ENCODE measurements around the gene IRX6. TPM values are rescaled to one million over a fixed set of nuclear protein-coding genes. Genes with fewer than 3 reads are reported as not detected.

IRX6 gene
- total RNA-seq, result 0.36 TPM

GRCh38 chr16:55323637-55324271 is at the start of gene IRX6:
IRX6 (plus strand) TSS chr16:55324203; CDS start chr16:55325092, 889 bp downstream.
- intact Hi-C loops (cut with DNase I), result no loop called here
- peak; percentile 64 for ATAC-seq
- no peak for DNase-seq (ENCODE audit: low spot score)

DNA sequence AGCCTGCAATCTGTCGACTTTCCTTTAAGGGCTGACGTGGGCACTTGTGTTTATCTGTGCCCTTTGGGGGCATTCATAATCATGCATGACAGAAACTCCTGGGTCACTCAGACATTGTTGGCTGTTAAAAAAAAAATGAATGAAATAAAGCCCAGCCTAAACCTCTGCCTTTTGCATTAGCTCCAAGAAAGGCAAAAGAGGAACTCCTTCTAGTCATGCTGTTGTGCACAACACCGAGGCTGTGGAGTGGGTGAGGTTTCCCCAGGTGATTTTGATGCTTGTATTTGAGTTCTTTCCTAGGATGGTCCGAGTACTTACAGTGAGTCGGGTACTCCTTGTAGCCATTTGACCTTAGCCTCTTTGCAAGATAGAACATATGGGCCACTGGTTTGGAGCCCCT is 49.6 kb upstream of the IRX6 start:
- DNase-seq (ENCODE audit: low spot score), result no peak
- ATAC-seq, result no peak
- intact Hi-C loops (cut with DNase I), result no loop called here

DNA sequence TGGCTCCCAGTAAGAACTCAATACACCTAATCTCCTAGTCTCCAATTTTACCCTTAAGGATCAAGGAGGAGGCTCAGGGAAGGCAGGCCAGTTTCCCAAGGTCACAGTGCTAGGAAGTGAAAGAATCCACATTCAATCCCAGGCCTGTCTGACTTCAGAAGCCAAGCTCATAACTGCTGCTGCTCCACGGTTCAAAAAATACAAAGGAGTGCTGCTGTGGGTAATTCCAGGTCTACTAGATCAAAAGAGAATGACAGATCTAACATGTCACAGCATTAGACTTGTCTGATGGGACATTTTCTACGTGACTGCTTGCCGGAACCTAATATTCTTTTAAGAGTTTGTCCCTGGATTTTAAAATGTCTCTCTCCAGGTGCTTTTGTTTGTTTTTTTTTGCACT is 48.8 kb upstream of the IRX6 start:
- no peak for ATAC-seq
- DNase-seq (ENCODE audit: low spot score), result no peak
- intact Hi-C loops (cut with DNase I), result no loop called here

DNA sequence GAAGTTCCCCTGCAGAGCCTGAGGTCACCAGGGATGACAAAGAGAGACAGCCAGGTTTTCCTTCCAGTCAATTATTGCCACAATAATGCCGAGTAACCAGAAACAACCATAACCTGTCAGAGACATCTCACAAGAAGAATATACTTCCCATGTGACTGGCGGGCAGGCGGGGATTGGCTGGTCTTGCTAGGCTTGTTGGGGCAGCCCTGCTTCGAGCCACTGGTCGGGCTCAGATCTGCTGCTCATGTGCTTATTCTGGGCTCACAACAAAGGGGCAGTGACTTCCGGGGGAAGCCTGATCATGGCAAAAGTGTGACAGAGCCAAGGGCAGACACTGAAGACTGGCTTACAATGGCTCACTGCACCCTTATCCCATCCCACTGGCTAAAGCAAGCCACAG is 48.1 kb upstream of the IRX6 start:
- intact Hi-C loops (cut with DNase I), result no loop called here
- ATAC-seq (no peak), DNase-seq (ENCODE audit: low spot score) (no peak)

- ATAC-seq, result no peak
- intact Hi-C loops (cut with DNase I), result no loop called here
- no peak for DNase-seq (ENCODE audit: low spot score)
Observed at GRCh38 chr16:55277536-55277935, 46.5 kb upstream of the IRX6 start.

- intact Hi-C loops (cut with DNase I), result no loop called here
- DNase-seq (ENCODE audit: low spot score), result no peak
- no peak for ATAC-seq
Observed at GRCh38 chr16:55279598-55279997, 44.4 kb upstream of the IRX6 start.

GRCh38 chr16:55280587-55280986 is 43.4 kb upstream of the IRX6 start:
- ATAC-seq (no peak), DNase-seq (ENCODE audit: low spot score) (no peak)
- intact Hi-C loops (cut with DNase I), result no loop called here

- no peak for DNase-seq (ENCODE audit: low spot score)
- intact Hi-C loops (cut with DNase I), result no loop called here
Observed at GRCh38 chr16:55282441-55282840, 41.6 kb upstream of the IRX6 start.

DNA sequence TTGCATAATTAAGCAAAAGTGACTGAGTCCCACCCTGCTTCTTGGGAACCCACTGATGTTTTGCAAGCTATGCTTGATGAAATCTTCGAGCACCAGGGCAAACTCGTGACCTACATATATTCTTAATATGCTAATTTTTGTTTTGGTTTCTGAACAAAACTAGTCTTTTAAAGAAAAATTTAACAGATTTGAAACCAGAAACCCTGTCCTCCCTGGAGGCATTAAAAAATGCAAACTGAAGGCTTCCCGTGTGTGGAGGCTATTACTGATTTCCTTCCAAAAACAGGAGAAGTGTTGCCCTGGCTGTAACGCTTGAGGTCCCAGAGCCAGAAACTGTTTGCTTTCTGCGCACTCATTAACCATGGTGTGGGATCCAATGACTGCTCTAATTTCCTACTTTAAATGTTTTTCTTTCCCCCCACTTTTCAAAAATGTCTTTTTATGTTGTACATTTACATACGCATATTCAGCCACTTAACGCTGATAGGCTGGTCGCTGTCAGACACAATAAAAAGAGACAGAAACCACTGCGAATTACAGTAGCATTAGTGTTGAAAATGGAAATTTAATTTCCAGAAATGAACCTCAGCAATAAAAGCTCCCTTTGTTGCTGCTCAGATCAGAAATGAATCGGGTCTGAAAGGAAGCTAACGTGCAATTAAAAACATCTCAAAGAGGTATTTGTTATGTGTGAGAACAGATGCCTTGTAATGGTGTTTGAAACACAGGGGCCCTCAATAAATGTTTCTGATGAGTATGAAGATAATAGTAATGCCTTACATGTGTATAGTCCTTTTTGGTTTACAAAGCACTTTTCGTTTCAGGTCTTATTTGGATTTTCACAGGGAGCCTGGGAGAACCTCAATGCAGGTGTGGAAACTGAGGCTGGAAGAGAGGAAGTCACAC is 39.9 kb upstream of the IRX6 start:
- DNase-seq (ENCODE audit: low spot score) (no peak), ATAC-seq (no peak)
- intact Hi-C loops (cut with DNase I), result no loop called here

More at GRCh38 chr16:55282441-55282840, 41.6 kb upstream of the IRX6 start:
- no peak for ATAC-seq

DNA sequence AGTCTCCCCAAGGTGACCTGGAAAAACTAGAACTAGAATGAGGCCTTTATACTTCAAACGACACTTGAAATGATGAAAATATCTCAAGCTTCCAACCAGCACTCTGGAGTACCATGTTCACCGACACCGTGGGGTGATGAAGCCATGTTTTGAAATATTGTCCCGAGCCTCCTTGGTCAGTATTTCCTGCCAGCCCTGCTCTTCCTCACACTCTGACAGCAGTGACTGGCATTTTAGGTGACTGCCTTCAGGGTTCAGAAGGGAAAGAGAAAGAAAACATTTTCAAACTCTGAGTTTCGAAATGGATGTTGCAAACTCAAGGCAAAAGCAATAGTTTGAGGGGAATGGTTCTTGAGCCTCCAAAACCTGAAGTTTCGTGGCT is 39.3 kb upstream of the IRX6 start:
- DNase-seq (ENCODE audit: low spot score) (no peak), ATAC-seq (no peak)
- intact Hi-C loops (cut with DNase I), result no loop called here

- no peak for ATAC-seq
- no peak for DNase-seq (ENCODE audit: low spot score)
- intact Hi-C loops (cut with DNase I), result no loop called here
Observed at GRCh38 chr16:55285586-55285985, 38.4 kb upstream of the IRX6 start.

GRCh38 chr16:55289353-55289752 is 34.6 kb upstream of the IRX6 start:
- no peak for DNase-seq (ENCODE audit: low spot score)
- intact Hi-C loops (cut with DNase I), result no loop called here

DNA sequence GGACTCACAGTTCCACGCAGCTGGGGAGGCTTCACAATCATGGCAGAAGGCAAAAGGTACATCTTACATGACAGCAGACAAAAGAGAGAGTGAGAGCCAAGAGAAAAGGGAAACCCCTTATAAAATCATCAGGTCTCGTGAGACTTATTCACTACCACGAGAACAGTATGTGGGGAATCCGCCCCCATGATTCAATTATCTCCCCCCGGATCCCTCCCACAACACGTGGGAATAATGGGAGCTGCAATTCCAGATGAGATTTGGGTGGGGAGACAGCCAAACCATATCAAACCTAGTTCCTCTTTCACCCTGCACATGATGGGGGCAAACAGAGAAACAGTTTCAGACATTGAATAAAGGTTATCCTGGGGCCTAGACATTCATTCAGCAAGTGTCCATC is 32.2 kb upstream of the IRX6 start:
- ATAC-seq, result no peak
- intact Hi-C loops (cut with DNase I), result no loop called here
- DNase-seq (ENCODE audit: low spot score), result no peak

More at GRCh38 chr16:55289353-55289752, 34.6 kb upstream of the IRX6 start:
- ATAC-seq, result no peak

- ATAC-seq, result no peak
- intact Hi-C loops (cut with DNase I), result no loop called here
- no peak for DNase-seq (ENCODE audit: low spot score)
Observed at GRCh38 chr16:55292491-55292890, 31.5 kb upstream of the IRX6 start.

DNA sequence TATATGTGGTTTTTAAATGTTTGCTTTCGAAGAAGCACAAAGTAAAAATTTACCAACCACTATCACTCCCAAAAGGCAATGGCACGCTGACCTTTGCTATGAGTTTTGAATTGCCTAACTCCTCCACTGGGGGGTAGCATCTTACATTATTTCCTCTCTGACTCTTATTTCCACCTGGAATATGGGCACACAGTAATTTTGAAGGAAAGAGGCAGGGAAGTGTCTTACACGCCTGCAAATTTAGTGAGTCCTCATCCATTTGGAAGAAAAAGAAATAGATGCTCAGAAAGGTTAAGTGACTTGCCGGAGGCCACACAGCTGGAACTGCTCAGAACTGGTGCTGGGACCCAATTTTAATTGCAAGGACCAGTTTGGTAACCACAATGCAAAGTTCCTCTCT is 29.9 kb upstream of the IRX6 start:
- intact Hi-C loops (cut with DNase I), result no loop called here
- ATAC-seq, result no peak

DNA sequence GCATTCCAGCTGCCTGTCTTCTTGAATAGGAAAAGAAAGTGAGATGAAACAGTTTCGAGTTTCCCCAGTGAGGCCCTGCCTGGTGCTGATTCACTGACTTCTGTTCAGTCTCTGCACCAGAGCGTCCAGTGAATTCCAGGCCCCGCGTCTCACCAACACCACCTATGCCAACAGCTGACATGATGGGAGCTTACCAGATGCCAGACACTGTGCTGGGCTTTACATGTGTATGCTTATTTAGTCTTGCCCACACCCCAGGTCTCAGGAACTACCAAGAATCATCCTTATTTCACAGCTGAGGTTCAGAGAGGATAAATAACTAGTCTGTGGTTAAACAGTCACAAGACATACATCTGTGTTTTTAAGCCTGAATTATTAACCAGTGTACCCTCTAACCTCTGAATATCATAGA is 29.1 kb upstream of the IRX6 start:
- intact Hi-C loops (cut with DNase I), result no loop called here
- DNase-seq (ENCODE audit: low spot score) (no peak), ATAC-seq (no peak)

More for the DNA sequence above, 29.9 kb upstream of the IRX6 start:
- no peak for DNase-seq (ENCODE audit: low spot score)

DNA sequence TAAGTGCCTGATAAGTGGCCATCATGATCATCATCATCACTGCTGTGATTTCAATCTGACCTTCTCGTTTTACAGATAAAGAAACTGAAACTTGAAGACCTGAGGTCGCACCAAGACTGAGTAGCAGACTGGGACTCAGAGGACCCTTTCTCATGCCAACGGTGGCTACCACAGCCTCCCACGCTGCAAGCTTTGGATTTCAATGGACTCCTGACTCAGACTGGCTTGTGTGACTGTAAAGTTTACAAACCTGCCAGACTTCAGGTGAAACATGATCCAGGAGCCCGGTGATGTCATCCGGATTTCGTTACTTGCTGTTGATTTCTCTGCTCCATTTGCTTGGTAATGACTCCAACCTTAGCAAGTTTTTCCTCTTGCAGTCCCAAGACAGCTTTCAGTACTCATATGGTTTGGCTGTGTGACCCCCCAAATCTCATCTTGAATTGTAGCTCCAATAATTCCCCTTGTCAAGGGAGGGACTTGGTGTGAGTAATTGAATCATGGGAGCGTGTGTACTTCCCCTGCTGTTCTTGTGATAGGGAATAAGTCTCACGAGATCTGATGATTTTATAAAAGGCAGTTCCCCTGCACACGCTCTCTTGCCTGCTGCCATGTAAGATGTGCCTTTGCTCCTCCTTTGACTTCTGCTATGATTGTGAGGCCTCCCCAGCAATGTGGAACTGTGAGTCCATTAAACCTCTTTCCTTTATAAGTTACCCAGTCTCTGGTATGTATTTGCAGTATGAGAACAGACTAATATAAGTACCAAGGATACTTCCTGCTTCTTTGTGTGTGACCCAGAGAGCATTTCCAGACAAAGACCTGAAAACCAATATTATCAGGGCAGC is 26.7 kb upstream of the IRX6 start:
- ATAC-seq, result no peak
- intact Hi-C loops (cut with DNase I), result no loop called here

DNA sequence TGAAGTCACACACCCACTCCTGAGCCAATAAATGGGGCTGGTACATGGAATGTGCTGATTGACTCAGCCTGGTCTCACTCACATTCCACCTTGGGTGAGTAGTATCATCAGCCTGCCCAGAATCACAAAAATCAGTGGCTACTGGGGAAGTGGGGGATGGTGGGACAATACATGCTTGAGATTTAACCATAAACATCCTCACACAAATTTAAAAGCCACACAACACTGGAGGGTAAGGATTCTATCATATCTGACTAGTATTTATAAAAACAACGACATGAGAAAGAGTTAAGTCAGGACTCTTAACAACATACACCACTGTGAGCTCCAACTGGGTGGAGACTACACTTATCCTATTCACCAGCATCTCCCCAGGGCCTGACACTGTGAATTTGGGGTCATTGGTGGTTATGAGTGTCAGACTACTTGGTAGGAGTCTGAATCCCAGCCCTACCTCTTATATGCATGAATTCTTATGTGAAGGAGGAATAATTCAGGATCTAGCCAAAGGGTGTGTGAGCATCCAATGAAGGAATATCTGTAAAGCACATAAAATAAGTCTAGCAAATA is 26.0 kb upstream of the IRX6 start:
- no peak for DNase-seq (ENCODE audit: low spot score)
- ATAC-seq, result no peak
- intact Hi-C loops (cut with DNase I), result no loop called here

More for the DNA sequence above, 26.7 kb upstream of the IRX6 start:
- no peak for DNase-seq (ENCODE audit: low spot score)

DNA sequence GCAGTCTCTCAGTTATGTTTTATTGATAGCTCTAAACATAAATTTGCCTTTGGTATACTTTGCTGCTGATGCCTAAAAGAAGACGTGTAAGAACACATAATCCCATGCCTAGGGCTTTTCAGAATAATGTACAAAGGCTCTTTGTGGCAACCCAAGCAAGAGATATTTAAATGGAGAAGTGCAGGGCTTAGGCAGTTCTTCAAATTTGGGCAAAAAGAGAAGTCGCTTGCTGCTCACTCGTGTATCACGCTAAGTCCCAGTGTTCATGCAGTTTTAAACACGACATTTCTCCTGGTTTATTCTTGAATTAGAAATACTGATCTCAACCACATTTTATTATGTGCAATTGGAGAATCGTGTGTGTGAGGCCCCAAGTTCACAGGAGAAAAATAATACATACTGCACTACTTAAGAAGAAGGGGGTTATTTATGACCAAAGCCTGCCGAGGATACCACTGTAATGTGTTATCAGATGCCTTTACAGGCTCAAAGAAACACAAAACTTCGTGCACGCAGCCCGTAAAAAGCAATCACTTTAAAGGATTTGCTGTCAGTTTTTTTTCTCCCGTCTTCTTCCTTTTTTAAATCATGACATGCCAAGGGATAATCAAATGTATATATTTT is 22.5 kb upstream of the IRX6 start:
- intact Hi-C loops (cut with DNase I), result no loop called here
- no peak for ATAC-seq

More for the DNA sequence above, 22.5 kb upstream of the IRX6 start:
- DNase-seq (ENCODE audit: low spot score), result no peak

Measured in sciatic nerve (tissue), 2 donors.